ENCODE measurements around the gene PARVB.

DNA sequence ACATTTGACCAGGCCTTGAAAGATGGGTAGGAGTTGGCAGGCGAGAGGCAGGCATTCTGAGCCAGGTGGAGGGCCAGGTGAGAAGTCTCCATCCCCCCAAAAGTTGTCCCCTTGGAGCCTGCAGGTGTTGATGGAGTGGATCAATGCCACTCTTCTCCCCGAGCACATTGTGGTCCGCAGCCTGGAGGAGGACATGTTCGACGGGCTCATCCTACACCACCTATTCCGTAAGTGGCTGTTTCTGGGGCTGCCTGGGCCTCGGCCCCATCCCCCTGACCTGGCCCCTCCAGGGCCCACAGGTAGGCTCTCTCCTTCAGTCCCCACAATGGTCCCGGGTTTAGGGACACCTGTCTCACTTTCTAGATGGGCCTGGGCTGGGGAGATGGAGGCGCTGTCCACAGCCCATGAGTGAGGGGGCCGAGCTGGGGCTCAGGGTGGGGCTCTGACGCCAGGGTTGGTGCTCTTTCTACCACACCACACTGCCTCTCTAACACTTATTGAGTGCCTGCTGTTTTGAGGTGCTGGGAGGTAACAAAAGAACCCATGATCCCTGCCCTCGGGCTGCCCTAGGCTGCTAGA, 163.6 kb downstream of the PARVB start:
- TF ChIP-seq, protein P1, sequence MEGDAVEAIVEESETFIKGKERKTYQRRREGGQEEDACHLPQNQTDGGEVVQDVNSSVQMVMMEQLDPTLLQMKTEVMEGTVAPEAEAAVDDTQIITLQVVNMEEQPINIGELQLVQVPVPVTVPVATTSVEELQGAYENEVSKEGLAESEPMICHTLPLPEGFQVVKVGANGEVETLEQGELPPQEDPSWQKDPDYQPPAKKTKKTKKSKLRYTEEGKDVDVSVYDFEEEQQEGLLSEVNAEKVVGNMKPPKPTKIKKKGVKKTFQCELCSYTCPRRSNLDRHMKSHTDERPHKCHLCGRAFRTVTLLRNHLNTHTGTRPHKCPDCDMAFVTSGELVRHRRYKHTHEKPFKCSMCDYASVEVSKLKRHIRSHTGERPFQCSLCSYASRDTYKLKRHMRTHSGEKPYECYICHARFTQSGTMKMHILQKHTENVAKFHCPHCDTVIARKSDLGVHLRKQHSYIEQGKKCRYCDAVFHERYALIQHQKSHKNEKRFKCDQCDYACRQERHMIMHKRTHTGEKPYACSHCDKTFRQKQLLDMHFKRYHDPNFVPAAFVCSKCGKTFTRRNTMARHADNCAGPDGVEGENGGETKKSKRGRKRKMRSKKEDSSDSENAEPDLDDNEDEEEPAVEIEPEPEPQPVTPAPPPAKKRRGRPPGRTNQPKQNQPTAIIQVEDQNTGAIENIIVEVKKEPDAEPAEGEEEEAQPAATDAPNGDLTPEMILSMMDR (conservative IDR thresholded peaks at IDR 0.05) = no peak
- TF ChIP-seq EZH2 (IDR thresholded peaks at IDR 0.05; ENCODE audit: low read depth) = no peak
